Osteocyte (in vitro differentiated cells): ENCODE measurements around the gene CDKN2B-AS1. TPM values are rescaled to one million over a fixed set of nuclear protein-coding genes. Genes with fewer than 3 reads are reported as not detected.

Source experiments
- DNase-seq: peaks from one replicate; pipeline ENCODE4 v3.0.0; 2021; ENCODE audit warnings: mixed read lengths; ENCODE audit not compliant: unreplicated experiment; ENCODE audit errors: extremely low spot score
- H3K27ac Mint-ChIP-seq: one replicate; pipeline ENCODE4 v1.8.0; 2021; ENCODE audit warnings: mild to moderate bottlenecking, mixed read lengths; ENCODE audit not compliant: unreplicated experiment
- H3K27me3 Mint-ChIP-seq: one replicate; pipeline ENCODE4 v1.8.0; 2021; ENCODE audit warnings: mixed read lengths; ENCODE audit not compliant: unreplicated experiment
- H3K36me3 Mint-ChIP-seq: one replicate; pipeline ENCODE4 v1.8.0; 2021; ENCODE audit warnings: mixed read lengths; ENCODE audit not compliant: unreplicated experiment
- H3K4me1 Mint-ChIP-seq: one replicate; pipeline ENCODE4 v1.8.0; 2021; ENCODE audit warnings: mixed read lengths; ENCODE audit not compliant: unreplicated experiment
- H3K4me3 Mint-ChIP-seq: one replicate; pipeline ENCODE4 v1.8.0; 2021; ENCODE audit warnings: mild to moderate bottlenecking, moderate library complexity, mixed read lengths; ENCODE audit not compliant: unreplicated experiment
- H3K9me3 Mint-ChIP-seq: one replicate; pipeline ENCODE4 v1.8.0; 2021; ENCODE audit warnings: mixed read lengths; ENCODE audit not compliant: unreplicated experiment
- total RNA-seq: library from RNA; stranded (reverse); gene quantifications from 2 replicates; pipeline ENCODE4 v1.2.1, GENCODE V29; 2021
- TF ChIP-seq, protein P1 (sequence below): fragments of 200-600 bp; sonication (generic); IDR thresholded peaks from 2 replicates; pipeline ENCODE4 v1.5.0; 2021; ENCODE audit warnings: antibody characterized with exemption, mild to moderate bottlenecking, moderate library complexity

The CDKN2B-AS1 gene
- total RNA-seq, 1 donor from 2014 or later = 4.0 TPM

DNA sequence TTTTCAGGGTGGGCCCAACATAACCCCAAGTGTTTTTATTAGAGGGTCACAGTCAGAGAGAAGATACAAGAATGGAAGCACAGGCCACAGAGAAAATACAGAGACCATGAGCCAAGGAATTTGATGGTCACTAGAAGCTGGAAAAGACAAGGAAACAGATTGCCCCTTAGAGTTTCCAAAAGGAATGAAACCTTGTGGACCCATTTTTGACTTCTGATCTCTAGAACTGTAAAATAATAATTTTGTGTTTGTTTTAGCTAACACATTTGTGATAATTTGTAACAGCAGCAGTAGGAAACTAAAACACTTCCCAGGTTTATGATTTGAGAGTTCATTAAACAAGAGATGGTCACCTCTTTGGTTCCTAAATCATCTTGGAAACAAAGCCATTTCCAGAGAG, 22.2 kb upstream of the CDKN2B-AS1 start:
- TF ChIP-seq, protein P1, sequence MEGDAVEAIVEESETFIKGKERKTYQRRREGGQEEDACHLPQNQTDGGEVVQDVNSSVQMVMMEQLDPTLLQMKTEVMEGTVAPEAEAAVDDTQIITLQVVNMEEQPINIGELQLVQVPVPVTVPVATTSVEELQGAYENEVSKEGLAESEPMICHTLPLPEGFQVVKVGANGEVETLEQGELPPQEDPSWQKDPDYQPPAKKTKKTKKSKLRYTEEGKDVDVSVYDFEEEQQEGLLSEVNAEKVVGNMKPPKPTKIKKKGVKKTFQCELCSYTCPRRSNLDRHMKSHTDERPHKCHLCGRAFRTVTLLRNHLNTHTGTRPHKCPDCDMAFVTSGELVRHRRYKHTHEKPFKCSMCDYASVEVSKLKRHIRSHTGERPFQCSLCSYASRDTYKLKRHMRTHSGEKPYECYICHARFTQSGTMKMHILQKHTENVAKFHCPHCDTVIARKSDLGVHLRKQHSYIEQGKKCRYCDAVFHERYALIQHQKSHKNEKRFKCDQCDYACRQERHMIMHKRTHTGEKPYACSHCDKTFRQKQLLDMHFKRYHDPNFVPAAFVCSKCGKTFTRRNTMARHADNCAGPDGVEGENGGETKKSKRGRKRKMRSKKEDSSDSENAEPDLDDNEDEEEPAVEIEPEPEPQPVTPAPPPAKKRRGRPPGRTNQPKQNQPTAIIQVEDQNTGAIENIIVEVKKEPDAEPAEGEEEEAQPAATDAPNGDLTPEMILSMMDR = no peak
- H3K4me3 Mint-ChIP-seq = no peak overlapping the region

GRCh38 chr9:21974343-21974721, 20.3 kb upstream of the CDKN2B-AS1 start:
- H3K4me3 Mint-ChIP-seq = peak overlapping the region; percentile 75
- no peak overlapping the region for H3K27ac Mint-ChIP-seq

More for the DNA sequence above, 22.2 kb upstream of the CDKN2B-AS1 start:
- peaks cover 33% of the 10 kb centered on the region for H3K4me1 Mint-ChIP-seq
- H3K27ac Mint-ChIP-seq = no peak overlapping the region
- no peaks in the 10 kb centered on the region for H3K9me3 Mint-ChIP-seq
- no peak for DNase-seq
- H3K27me3 Mint-ChIP-seq = peaks cover 93% of the 10 kb centered on the region
- H3K36me3 Mint-ChIP-seq = peaks cover 12% of the 10 kb centered on the region

DNA sequence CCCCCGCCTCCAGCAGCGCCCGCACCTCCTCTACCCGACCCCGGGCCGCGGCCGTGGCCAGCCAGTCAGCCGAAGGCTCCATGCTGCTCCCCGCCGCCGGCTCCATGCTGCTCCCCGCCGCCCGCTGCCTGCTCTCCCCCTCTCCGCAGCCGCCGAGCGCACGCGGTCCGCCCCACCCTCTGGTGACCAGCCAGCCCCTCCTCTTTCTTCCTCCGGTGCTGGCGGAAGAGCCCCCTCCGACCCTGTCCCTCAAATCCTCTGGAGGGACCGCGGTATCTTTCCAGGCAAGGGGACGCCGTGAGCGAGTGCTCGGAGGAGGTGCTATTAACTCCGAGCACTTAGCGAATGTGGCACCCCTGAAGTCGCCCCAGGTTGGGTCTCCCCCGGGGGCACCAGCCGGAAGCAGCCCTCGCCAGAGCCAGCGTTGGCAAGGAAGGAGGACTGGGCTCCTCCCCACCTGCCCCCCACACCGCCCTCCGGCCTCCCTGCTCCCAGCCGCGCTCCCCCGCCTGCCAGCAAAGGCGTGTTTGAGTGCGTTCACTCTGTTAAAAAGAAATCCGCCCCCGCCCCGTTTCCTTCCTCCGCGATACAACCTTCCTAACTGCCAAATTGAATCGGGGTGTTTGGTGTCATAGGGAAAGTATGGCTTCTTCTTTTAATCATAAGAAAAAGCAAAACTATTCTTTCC, 19.7 kb upstream of the CDKN2B-AS1 start:
- peaks cover 92% of the 10 kb centered on the region for H3K27me3 Mint-ChIP-seq
- DNase-seq = peak; percentile 86
- H3K4me1 Mint-ChIP-seq = peaks cover 21% of the 10 kb centered on the region
- peaks cover 3% of the 10 kb centered on the region for H3K9me3 Mint-ChIP-seq
- no peak overlapping the region for H3K27ac Mint-ChIP-seq
- TF ChIP-seq, protein P1 = no peak
- peaks cover 11% of the 10 kb centered on the region for H3K36me3 Mint-ChIP-seq
- H3K4me3 Mint-ChIP-seq = peak overlapping the region; percentile 75

More at GRCh38 chr9:21974343-21974721, 20.3 kb upstream of the CDKN2B-AS1 start:
- H3K36me3 Mint-ChIP-seq = peaks cover 12% of the 10 kb centered on the region
- H3K9me3 Mint-ChIP-seq = peaks cover 3% of the 10 kb centered on the region
- H3K4me1 Mint-ChIP-seq = peaks cover 21% of the 10 kb centered on the region
- no peak for DNase-seq
- peaks cover 92% of the 10 kb centered on the region for H3K27me3 Mint-ChIP-seq
- TF ChIP-seq, protein P1 = no peak

DNA sequence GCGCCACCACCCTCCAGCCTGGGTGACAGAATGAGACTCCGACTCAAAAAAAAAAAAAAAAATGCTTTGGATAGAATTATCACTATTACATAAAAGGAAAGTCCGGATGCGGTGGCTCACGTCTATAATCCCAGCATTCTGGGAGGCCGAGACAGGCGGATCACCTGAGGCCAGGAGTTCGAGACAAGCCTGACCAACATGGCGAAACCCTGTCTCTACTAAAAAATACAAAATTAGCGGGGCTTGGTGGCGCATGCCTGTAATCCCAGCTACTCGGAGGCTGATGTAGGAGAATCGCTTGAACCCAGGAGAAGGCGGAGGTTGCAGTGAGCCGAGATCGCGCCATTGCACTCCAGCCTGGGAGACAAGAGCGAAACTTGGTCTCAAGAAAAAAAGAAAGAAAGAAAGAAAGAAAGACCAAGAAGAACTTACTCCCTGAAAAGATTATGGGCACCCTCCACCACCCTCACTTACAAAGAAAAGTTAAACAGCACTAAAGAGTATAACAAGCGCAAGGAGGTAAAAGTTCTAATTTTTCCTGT, 18.2 kb upstream of the CDKN2B-AS1 start:
- Mint-ChIP-seq H3K36me3 (peaks cover 5% of the 10 kb centered on the region), H3K27ac (no peak overlapping the region), H3K4me3 (no peak overlapping the region), H3K9me3 (peaks cover 3% of the 10 kb centered on the region), H3K4me1 (peaks cover 15% of the 10 kb centered on the region), H3K27me3 (peaks cover 90% of the 10 kb centered on the region)
- no peak for DNase-seq
- TF ChIP-seq, protein P1 = no peak

DNA sequence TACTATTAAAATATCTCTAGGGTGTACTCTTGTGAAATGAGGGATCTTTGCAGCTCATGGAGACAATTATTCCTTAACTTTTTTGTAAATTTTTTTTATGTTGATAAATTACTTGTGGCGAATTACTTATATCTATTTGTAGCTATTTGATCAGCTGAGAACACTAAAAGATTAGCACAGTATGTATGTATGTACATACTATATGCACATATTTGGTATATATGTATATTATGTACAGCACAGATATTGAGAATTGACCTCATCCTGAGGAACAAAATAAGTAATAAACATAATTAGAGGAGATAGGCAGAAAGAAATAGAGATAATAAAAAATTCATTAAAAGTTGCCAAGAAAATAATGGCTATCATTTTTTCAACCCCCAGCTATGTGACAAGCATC, 12.2 kb upstream of the CDKN2B-AS1 start:
- H3K4me1 Mint-ChIP-seq = peaks cover 8% of the 10 kb centered on the region
- no peak for DNase-seq
- H3K27me3 Mint-ChIP-seq = peaks cover 73% of the 10 kb centered on the region
- H3K27ac Mint-ChIP-seq = no peak overlapping the region
- no peaks in the 10 kb centered on the region for H3K36me3 Mint-ChIP-seq
- TF ChIP-seq, protein P1 = no peak
- H3K4me3 Mint-ChIP-seq = no peak overlapping the region
- H3K9me3 Mint-ChIP-seq = peaks cover 3% of the 10 kb centered on the region
